Measurements from ENCODE around the gene FNDC3A.
"Not testable (repeated sequence)": the region's sequence is repeated elsewhere in the genome, so short reads cannot be mapped to it uniquely, and the experiment has no call there.

The FNDC3A gene

DNA sequence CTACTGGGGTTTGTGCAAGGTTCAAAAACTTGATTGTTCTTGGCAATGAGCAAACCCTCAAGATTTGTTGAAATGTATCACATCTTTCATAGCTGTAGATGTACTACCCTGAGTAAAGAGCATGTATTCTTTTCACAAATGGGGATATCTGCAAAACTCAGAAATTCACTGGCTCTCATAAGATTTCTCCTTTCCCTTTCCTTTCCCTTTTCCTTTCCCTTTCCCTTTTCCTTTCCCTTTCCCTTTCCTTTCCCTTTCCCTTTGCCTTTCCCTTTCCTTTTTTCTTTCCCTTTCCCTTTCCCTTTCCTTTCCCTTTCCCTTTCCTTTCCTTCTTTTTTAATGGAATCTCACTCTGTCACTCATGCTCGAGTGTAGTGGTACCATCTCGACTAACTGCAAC lies 69.1 kb downstream of the FNDC3A start:
- DNase-seq = no peak
- Mint-ChIP-seq H3K4me1 (ENCODE audit: low read depth) (peaks cover 43% of the 10 kb centered on the region), H3K27ac (no peak overlapping the region), H3K36me3 (ENCODE audit: low read depth) (peaks cover 72% of the 10 kb centered on the region), H3K9me3 (peaks cover 2% of the 10 kb centered on the region), H3K27me3 (no peaks in the 10 kb centered on the region), H3K4me3 (no peak overlapping the region)

- Mint-ChIP-seq H3K4me1 (ENCODE audit: low read depth) (peaks cover 51% of the 10 kb centered on the region), H3K36me3 (ENCODE audit: low read depth) (peaks cover 75% of the 10 kb centered on the region), H3K27ac (no peak overlapping the region), H3K27me3 (no peaks in the 10 kb centered on the region), H3K9me3 (peaks cover 2% of the 10 kb centered on the region), H3K4me3 (no peak overlapping the region)
- DNase-seq = no peak
Measured at GRCh38 chr13:49046002-49046401, 70.3 kb downstream of the FNDC3A start.

GRCh38 chr13:49046519-49046918 lies 70.8 kb downstream of the FNDC3A start:
- H3K36me3 Mint-ChIP-seq (ENCODE audit: low read depth) = peaks cover 73% of the 10 kb centered on the region
- peaks cover 2% of the 10 kb centered on the region for H3K9me3 Mint-ChIP-seq
- H3K27ac Mint-ChIP-seq = no peak overlapping the region
- peaks cover 53% of the 10 kb centered on the region for H3K4me1 Mint-ChIP-seq (ENCODE audit: low read depth)
- H3K4me3 Mint-ChIP-seq = no peak overlapping the region
- DNase-seq = no peak
- no peaks in the 10 kb centered on the region for H3K27me3 Mint-ChIP-seq

- DNase-seq = no peak
- Mint-ChIP-seq H3K9me3 (peaks cover 2% of the 10 kb centered on the region), H3K4me3 (no peak overlapping the region), H3K36me3 (ENCODE audit: low read depth) (peaks cover 63% of the 10 kb centered on the region), H3K27me3 (no peaks in the 10 kb centered on the region), H3K27ac (no peak overlapping the region), H3K4me1 (ENCODE audit: low read depth) (peaks cover 30% of the 10 kb centered on the region)
Measured at GRCh38 chr13:49052813-49053212, 77.1 kb downstream of the FNDC3A start.

- H3K36me3 Mint-ChIP-seq (ENCODE audit: low read depth) = peaks cover 65% of the 10 kb centered on the region
- DNase-seq = no peak
- no peak overlapping the region for H3K4me3 Mint-ChIP-seq
- H3K27me3 Mint-ChIP-seq = no peaks in the 10 kb centered on the region
- H3K4me1 Mint-ChIP-seq (ENCODE audit: low read depth) = peaks cover 27% of the 10 kb centered on the region
- H3K27ac Mint-ChIP-seq = no peak overlapping the region
- H3K9me3 Mint-ChIP-seq = peaks cover 2% of the 10 kb centered on the region
Measured at GRCh38 chr13:49053215-49053614, 77.5 kb downstream of the FNDC3A start.

GRCh38 chr13:49053906-49054305 lies 78.2 kb downstream of the FNDC3A start:
- no peak for DNase-seq
- Mint-ChIP-seq H3K9me3 (no peaks in the 10 kb centered on the region), H3K4me3 (no peak overlapping the region), H3K27me3 (no peaks in the 10 kb centered on the region), H3K4me1 (ENCODE audit: low read depth) (peaks cover 23% of the 10 kb centered on the region), H3K36me3 (ENCODE audit: low read depth) (peaks cover 67% of the 10 kb centered on the region), H3K27ac (no peak overlapping the region)

DNA sequence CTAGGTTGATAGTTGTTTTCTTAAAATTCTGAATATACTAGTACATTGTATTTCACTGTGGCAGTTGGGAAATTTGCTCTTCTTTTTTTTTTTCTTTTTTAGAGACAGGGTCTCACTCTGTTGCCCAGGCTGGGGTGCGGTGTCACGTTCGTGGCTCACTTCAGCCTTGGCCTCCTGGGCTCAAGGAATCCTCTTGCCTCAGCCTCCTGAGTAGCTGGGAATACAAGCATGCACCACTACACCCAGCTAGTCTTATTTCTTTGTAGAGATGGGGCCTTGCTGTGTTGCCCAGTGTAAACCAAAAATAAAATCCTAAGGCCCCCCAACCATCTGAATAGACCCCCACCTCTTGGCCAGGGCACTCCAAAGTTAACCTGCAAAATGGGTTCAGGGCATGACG lies 79.3 kb downstream of the FNDC3A start:
- no peak for DNase-seq
- H3K4me1 Mint-ChIP-seq (ENCODE audit: low read depth) = peaks cover 19% of the 10 kb centered on the region
- H3K9me3 Mint-ChIP-seq = no peaks in the 10 kb centered on the region
- H3K27ac Mint-ChIP-seq = no peak overlapping the region
- peaks cover 65% of the 10 kb centered on the region for H3K36me3 Mint-ChIP-seq (ENCODE audit: low read depth)
- no peaks in the 10 kb centered on the region for H3K27me3 Mint-ChIP-seq
- no peak overlapping the region for H3K4me3 Mint-ChIP-seq

DNA sequence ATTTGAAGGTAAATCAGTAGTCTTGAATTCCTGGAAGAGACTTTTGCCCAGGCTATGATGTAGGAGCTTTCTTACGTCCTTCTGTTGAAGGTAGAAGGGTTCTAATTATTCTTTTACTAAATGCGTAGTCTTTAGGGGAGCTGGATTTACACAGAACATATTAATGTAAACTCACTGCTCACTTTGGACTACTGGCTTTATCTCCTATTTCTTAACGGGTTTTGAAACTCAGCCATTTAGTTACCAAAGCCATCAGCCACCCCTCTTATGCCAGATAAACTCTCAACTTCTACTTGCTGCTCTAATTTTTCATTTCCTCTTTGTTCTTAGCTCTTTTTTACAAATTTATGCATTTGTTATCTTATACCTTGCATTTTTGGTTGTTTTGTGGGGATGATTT lies 81.5 kb downstream of the FNDC3A start:
- Mint-ChIP-seq H3K27ac (no peak overlapping the region), H3K36me3 (ENCODE audit: low read depth) (peaks cover 54% of the 10 kb centered on the region), H3K9me3 (no peaks in the 10 kb centered on the region), H3K27me3 (no peaks in the 10 kb centered on the region), H3K4me1 (ENCODE audit: low read depth) (peaks cover 14% of the 10 kb centered on the region), H3K4me3 (no peak overlapping the region)
- no peak for DNase-seq

DNA sequence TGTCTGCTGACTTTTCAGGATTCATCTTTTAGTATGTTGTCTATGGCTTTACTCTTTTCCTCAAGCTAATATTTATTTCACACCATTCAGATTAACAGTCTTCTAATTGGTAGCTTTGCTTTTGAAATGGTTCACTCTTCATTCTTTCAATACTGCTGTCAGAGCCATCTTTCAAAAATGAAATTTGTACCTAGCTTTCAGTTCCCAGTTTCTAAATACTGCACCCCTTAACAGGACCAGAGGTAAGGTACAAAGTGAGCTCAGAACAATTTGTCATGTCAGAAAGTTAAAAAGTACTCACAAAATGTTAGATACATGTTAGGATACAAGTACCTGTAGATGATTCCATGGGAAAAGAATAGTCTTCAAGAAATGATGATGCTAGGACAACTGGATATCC lies 83.0 kb downstream of the FNDC3A start:
- H3K4me3 Mint-ChIP-seq = no peak overlapping the region
- H3K27ac Mint-ChIP-seq = no peak overlapping the region
- H3K4me1 Mint-ChIP-seq (ENCODE audit: low read depth) = peaks cover 16% of the 10 kb centered on the region
- peaks cover 60% of the 10 kb centered on the region for H3K36me3 Mint-ChIP-seq (ENCODE audit: low read depth)
- no peaks in the 10 kb centered on the region for H3K27me3 Mint-ChIP-seq
- H3K9me3 Mint-ChIP-seq = no peaks in the 10 kb centered on the region
- DNase-seq = no peak

- H3K4me1 Mint-ChIP-seq (ENCODE audit: low read depth) = peaks cover 18% of the 10 kb centered on the region
- DNase-seq = no peak
- no peak overlapping the region for H3K27ac Mint-ChIP-seq
- H3K4me3 Mint-ChIP-seq = no peak overlapping the region
- peaks cover 50% of the 10 kb centered on the region for H3K36me3 Mint-ChIP-seq (ENCODE audit: low read depth)
- H3K9me3 Mint-ChIP-seq = no peaks in the 10 kb centered on the region
- no peaks in the 10 kb centered on the region for H3K27me3 Mint-ChIP-seq
Measured at GRCh38 chr13:49060678-49061387, 85.1 kb downstream of the FNDC3A start.

- not testable (repeated sequence) for H3K27me3 Mint-ChIP-seq, H3K9me3 Mint-ChIP-seq
- peaks cover 50% of the 10 kb centered on the region for H3K36me3 Mint-ChIP-seq (ENCODE audit: low read depth)
Measured at GRCh38 chr13:49061388-49061752, 85.7 kb downstream of the FNDC3A start.

DNA sequence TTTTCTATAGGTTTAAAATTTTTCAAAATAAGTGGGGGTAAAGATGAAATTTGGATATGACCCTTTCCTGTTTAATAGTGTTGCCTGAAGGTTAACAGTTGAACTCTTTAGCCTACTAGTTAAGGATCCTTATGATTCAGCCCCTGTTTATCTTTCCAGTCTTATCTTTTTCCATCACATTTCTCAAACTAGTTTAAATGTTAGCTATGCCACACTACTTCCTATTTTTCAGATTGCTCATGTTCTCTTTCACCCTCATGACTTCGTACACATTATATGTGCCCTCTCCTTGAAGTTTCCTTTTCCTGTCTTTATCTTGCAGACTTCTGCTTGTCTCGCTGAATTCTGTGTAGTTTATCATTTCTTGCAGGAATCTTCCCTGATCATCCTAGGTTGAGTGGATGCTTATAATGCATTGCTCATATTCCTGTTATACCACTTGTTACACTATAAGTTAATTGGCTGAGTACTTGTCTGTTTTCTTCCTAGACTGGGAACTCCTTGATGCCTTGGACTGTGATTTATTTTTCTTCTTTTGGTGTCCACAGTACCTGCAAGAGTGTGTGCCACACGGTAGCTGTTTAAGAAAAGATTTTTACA lies 86.7 kb downstream of the FNDC3A start:
- Mint-ChIP-seq H3K9me3 (no peaks in the 10 kb centered on the region), H3K27ac (no peak overlapping the region)

More at GRCh38 chr13:49061388-49061752, 85.7 kb downstream of the FNDC3A start:
- H3K4me1 Mint-ChIP-seq (ENCODE audit: low read depth) = peaks cover 18% of the 10 kb centered on the region
- DNase-seq, H3K27ac Mint-ChIP-seq, H3K4me3 Mint-ChIP-seq: not testable (repeated sequence)

GRCh38 chr13:49063011-49063410 lies 87.3 kb downstream of the FNDC3A start:
- Mint-ChIP-seq H3K9me3 (no peaks in the 10 kb centered on the region), H3K27ac (no peak overlapping the region), H3K36me3 (ENCODE audit: low read depth) (peaks cover 49% of the 10 kb centered on the region), H3K4me1 (ENCODE audit: low read depth) (peaks cover 18% of the 10 kb centered on the region), H3K27me3 (no peaks in the 10 kb centered on the region), H3K4me3 (no peak overlapping the region)
- no peak for DNase-seq

More for the DNA sequence above, 86.7 kb downstream of the FNDC3A start:
- H3K36me3 Mint-ChIP-seq (ENCODE audit: low read depth) = peaks cover 45% of the 10 kb centered on the region
- no peak overlapping the region for H3K4me3 Mint-ChIP-seq
- DNase-seq = no peak
- peaks cover 18% of the 10 kb centered on the region for H3K4me1 Mint-ChIP-seq (ENCODE audit: low read depth)
- H3K27me3 Mint-ChIP-seq = no peaks in the 10 kb centered on the region

DNA sequence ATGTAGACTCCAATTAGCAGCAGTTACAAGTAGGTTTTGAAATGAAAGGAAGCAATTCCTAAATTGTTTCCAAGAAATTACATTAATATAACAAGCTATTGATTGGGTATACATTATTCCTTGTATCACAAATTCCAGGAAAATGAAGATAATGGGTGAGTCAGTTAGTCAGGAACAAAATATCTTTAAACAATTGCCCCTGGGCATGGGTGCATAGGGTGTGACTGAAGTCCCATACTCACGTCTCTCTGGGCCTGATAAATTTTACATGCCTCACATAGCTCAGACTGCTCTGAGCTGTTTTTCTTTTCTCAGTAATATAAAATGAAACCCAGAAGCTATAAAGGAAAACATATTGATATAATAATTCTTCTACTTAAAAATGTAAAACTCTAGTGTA lies 87.8 kb downstream of the FNDC3A start:
- Mint-ChIP-seq H3K27me3 (no peaks in the 10 kb centered on the region), H3K9me3 (no peaks in the 10 kb centered on the region), H3K27ac (no peak overlapping the region), H3K36me3 (ENCODE audit: low read depth) (peaks cover 46% of the 10 kb centered on the region), H3K4me1 (ENCODE audit: low read depth) (peaks cover 18% of the 10 kb centered on the region), H3K4me3 (no peak overlapping the region)
- DNase-seq = no peak

DNA sequence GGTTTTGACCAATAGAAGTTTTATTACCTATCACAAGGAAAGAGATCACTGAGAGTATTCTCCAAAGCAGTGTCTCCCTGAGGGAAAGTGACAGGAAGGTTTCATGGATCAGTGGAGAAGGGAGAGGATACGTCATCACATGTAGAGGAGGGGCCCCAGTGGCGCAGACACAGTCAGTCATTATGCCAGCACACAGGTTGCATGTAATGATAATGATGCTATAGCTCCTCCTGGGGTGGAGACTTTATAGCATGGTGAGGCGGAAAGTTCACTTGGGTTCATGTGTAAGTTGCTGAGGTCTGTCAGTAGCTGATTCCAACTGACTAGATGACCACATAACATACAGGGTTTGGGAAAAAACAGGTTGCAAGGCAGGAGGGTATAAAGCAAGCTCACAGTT lies 88.8 kb downstream of the FNDC3A start:
- no peak overlapping the region for H3K4me3 Mint-ChIP-seq
- no peaks in the 10 kb centered on the region for H3K27me3 Mint-ChIP-seq
- H3K27ac Mint-ChIP-seq = no peak overlapping the region
- peaks cover 14% of the 10 kb centered on the region for H3K4me1 Mint-ChIP-seq (ENCODE audit: low read depth)
- no peaks in the 10 kb centered on the region for H3K9me3 Mint-ChIP-seq
- no peak for DNase-seq
- peaks cover 45% of the 10 kb centered on the region for H3K36me3 Mint-ChIP-seq (ENCODE audit: low read depth)

Data from activated T-cell treated with anti-CD3 and anti-CD28 coated beads, Interleukin-2, amount 50 U/mL, for 24 hours (primary cell).